ENCODE results near the gene MMP24. TPM values are rescaled to one million over a fixed set of nuclear protein-coding genes. Genes with fewer than 3 reads are reported as not detected.
"Not testable (repeated sequence)": the region's sequence is repeated elsewhere in the genome, so short reads cannot be mapped to it uniquely, and the experiment has no call there.

MMP24 gene
- total RNA-seq, 2 experiments from 2014 or later = not detected

GRCh38 chr20:35262731-35263531 lies 36.4 kb downstream of the MMP24 start:
- H3K27ac Mint-ChIP-seq, DNase-seq, H3K27me3 Mint-ChIP-seq, H3K36me3 Mint-ChIP-seq, H3K9me3 Mint-ChIP-seq, H3K4me1 Mint-ChIP-seq, H3K4me3 Mint-ChIP-seq: not testable (repeated sequence)

DNA sequence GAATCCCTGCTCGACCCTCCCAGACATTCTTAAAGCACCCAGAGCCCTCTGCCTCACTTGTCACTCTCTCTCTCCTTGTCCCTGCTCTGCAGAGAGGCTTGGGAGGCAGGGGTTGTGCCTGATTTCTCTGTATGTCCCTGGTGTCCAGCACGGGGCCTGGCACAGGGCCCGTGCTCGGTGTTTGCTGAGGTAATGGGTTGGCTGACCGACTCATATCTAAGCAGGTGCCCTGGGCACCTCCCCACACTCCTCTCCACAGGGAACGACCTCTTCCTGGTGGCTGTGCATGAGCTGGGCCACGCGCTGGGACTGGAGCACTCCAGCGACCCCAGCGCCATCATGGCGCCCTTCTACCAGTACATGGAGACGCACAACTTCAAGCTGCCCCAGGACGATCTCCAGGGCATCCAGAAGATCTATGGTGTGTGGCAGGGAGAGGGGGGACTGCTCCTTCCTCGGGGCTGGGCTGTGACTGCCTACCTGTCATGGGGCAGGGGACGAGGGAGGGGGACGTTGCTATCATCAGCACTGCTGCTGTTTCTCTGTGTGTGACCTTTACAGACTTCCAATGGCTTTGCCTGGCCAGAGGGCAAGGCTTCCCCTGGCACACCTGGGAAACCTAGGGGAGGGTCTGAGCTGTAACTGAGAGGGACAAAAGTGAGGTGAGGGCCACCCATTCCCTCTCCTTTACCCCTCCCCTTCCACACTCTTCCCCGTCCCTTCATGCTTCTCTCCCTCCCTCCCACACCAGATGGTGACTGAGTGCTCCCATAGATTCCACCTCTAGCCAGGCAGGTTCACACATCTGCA lies 37.2 kb downstream of the MMP24 start:
- Mint-ChIP-seq H3K4me3 (no peak overlapping the region), H3K9me3 (no peaks in the 10 kb centered on the region), H3K27ac (no peak overlapping the region), H3K36me3 (no peaks in the 10 kb centered on the region), H3K27me3 (no peaks in the 10 kb centered on the region), H3K4me1 (peaks cover 3% of the 10 kb centered on the region)
- no peak for DNase-seq

DNA sequence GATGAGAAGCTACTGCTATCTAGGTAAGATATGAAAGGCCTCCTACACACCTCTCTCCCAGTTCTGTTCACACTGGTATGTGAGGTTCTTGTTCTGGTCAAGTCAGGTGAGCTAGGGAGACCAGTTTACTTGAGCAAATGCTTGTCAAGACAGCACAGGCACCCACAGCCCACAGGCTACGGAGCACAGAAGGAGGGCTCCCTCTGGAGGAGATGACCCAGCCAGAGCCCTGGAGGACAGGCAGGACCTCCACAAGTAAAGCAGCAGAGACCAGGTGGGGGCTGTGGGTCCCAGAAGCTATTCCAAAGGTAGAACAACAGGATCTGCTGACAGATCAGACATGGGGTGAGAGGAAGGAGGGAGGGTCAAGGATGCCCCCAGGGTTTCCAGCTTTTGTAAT lies 38.3 kb downstream of the MMP24 start:
- H3K27ac Mint-ChIP-seq = no peak overlapping the region
- H3K4me1 Mint-ChIP-seq = peaks cover 3% of the 10 kb centered on the region
- H3K27me3 Mint-ChIP-seq = no peaks in the 10 kb centered on the region
- H3K36me3 Mint-ChIP-seq = peaks cover 3% of the 10 kb centered on the region
- no peak for DNase-seq
- H3K4me3 Mint-ChIP-seq = no peak overlapping the region
- H3K9me3 Mint-ChIP-seq = no peaks in the 10 kb centered on the region

GRCh38 chr20:35267092-35267491 lies 40.6 kb downstream of the MMP24 start:
- H3K9me3 Mint-ChIP-seq = no peaks in the 10 kb centered on the region
- no peak for DNase-seq
- no peak overlapping the region for H3K27ac Mint-ChIP-seq
- peaks cover 3% of the 10 kb centered on the region for H3K36me3 Mint-ChIP-seq
- H3K27me3 Mint-ChIP-seq = no peaks in the 10 kb centered on the region
- peaks cover 3% of the 10 kb centered on the region for H3K4me1 Mint-ChIP-seq
- H3K4me3 Mint-ChIP-seq = no peak overlapping the region

- peaks cover 7% of the 10 kb centered on the region for H3K4me1 Mint-ChIP-seq
- H3K9me3 Mint-ChIP-seq = no peaks in the 10 kb centered on the region
- DNase-seq = peak; percentile 55
- H3K27ac Mint-ChIP-seq = no peak overlapping the region
- no peaks in the 10 kb centered on the region for H3K27me3 Mint-ChIP-seq
- H3K36me3 Mint-ChIP-seq = peaks cover 3% of the 10 kb centered on the region
- H3K4me3 Mint-ChIP-seq = no peak overlapping the region
These were observed 42.7 kb downstream of the MMP24 start for GRCh38 chr20:35269055-35269781.

DNA sequence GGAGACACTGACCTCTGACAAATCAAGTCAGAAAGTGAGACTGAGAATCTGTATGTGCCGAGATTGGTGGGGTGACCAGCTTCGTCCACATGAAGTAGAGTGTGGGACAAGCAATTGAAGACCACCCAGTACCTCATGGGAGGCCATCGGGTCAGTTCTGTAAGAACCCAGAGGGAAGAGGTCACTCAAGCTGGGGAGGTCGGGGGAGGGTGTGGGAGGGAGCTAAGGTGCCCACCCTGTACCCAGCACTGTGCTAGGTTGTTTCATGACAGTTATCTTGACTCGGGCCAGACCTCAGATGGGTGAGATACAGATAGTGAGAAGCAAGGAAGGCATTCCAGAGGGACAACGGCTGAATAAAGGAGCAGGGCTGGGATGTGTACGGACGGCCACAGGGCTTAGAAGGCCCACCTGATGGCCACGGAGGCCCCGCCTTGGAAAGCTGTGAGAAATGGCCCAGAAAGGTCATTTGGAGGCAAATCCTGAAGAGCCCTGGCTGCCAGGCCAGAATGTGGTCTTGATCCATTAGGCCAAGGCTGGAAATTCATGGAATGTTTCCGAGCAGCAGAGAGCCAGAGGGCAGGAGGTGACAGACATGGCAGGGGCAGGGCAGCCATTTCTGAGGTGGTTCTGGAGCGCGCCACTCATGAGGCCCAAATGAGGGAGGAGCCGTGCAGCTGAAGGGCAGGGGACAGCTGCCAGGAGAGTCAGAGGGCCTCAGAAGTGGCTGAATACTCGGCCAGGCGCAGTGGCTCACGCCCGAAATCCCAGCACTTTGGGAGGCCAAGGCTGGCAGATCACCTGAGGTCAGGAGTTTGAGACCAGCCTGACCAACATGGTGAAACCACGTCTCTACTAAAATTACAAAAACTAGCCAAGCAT lies 43.8 kb downstream of the MMP24 start:
- DNase-seq = no peak
- Mint-ChIP-seq H3K36me3 (peaks cover 3% of the 10 kb centered on the region), H3K4me3 (no peak overlapping the region), H3K9me3 (no peaks in the 10 kb centered on the region), H3K27me3 (no peaks in the 10 kb centered on the region), H3K27ac (no peak overlapping the region), H3K4me1 (peaks cover 5% of the 10 kb centered on the region)

DNA sequence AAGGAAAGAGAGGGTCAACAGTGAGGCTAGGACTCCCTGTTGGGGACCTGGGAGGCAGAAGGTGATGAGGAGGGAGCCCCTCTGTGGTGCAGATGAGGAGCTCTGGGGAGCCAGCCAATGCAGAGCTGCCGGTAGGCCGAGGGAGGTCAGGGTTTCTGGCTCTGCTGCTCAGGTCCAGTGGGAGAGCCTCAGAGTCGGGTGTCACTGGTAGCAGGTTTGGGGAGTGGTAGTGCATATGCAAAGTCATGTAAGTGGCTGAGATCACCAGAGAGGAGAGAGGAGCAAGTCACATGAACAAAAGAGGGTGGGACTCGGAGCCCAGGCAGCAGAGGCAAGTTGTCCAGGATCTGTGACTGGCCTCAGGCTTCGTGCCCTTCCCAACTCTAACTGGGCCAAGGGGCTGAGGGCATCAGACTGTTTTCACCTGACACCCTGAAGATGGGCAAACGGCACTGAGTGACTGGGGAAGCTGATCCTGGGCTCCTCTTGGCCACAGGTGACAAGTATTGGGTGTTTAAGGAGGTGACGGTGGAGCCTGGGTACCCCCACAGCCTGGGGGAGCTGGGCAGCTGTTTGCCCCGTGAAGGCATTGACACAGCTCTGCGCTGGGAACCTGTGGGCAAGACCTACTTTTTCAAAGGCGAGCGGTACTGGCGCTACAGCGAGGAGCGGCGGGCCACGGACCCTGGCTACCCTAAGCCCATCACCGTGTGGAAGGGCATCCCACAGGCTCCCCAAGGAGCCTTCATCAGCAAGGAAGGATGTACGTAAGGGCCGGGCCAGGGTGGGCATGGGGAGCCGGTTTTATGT lies 44.8 kb downstream of the MMP24 start:
- Mint-ChIP-seq H3K36me3 (peaks cover 6% of the 10 kb centered on the region), H3K4me3 (no peak overlapping the region), H3K27ac (no peak overlapping the region), H3K4me1 (peaks cover 6% of the 10 kb centered on the region), H3K9me3 (no peaks in the 10 kb centered on the region), H3K27me3 (no peaks in the 10 kb centered on the region)
- DNase-seq = no peak

GRCh38 chr20:35271904-35272303 lies 45.4 kb downstream of the MMP24 start:
- H3K27ac Mint-ChIP-seq = no peak overlapping the region
- DNase-seq = no peak
- H3K27me3 Mint-ChIP-seq = no peaks in the 10 kb centered on the region
- peaks cover 6% of the 10 kb centered on the region for H3K4me1 Mint-ChIP-seq
- peaks cover 8% of the 10 kb centered on the region for H3K36me3 Mint-ChIP-seq
- no peaks in the 10 kb centered on the region for H3K9me3 Mint-ChIP-seq
- no peak overlapping the region for H3K4me3 Mint-ChIP-seq

DNA sequence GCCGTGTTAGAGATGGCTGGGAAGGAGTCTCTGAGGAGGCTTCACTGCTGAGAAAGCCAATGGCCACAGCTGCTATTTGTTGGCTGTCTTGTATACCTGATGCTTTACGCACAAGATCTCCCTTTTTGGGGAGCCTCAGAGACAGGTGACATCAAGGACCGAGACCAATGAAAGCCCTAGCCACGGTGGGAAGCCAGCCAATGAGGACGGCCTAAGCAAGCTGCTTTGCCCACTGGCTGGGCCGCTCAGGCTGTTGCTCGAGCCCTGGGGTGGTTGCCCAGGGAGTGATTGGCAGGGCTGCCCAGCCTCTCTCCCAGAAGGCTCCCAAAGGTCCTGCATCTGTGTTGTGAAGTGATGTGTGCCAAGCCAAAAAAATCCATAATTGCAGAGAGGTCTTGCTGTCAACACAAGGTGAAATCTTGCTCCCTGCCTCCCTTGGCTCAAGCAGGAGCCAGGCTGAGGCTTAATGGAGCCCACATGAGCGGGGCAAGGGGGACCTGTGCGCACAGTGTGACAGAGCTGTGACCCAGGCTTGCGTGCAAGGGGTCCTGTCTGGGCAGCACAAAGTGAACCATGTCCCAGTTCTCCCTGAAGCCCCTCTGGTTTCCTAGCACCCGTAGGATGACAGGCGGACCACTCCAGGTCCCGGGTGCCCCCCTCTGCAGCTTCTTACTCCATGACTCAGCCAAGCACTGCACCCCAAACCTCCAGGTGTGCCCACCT lies 47.1 kb downstream of the MMP24 start:
- Mint-ChIP-seq H3K4me1 (peaks cover 12% of the 10 kb centered on the region), H3K4me3 (no peak overlapping the region), H3K27ac (no peak overlapping the region), H3K27me3 (no peaks in the 10 kb centered on the region), H3K36me3 (peaks cover 21% of the 10 kb centered on the region), H3K9me3 (no peaks in the 10 kb centered on the region)
- DNase-seq = no peak

- Mint-ChIP-seq H3K27ac (no peak overlapping the region), H3K9me3 (no peaks in the 10 kb centered on the region), H3K4me1 (peaks cover 15% of the 10 kb centered on the region), H3K4me3 (no peak overlapping the region), H3K27me3 (no peaks in the 10 kb centered on the region), H3K36me3 (peaks cover 22% of the 10 kb centered on the region)
- no peak for DNase-seq
These were observed 47.9 kb downstream of the MMP24 start for GRCh38 chr20:35274172-35275092.

GRCh38 chr20:35275741-35276251 lies 49.3 kb downstream of the MMP24 start:
- Mint-ChIP-seq H3K27me3 (no peaks in the 10 kb centered on the region), H3K9me3 (no peaks in the 10 kb centered on the region), H3K4me3 (peak overlapping the region; percentile 96), H3K27ac (peak overlapping the region; percentile 94), H3K36me3 (peaks cover 28% of the 10 kb centered on the region), H3K4me1 (peaks cover 20% of the 10 kb centered on the region)
- DNase-seq = no peak

DNA sequence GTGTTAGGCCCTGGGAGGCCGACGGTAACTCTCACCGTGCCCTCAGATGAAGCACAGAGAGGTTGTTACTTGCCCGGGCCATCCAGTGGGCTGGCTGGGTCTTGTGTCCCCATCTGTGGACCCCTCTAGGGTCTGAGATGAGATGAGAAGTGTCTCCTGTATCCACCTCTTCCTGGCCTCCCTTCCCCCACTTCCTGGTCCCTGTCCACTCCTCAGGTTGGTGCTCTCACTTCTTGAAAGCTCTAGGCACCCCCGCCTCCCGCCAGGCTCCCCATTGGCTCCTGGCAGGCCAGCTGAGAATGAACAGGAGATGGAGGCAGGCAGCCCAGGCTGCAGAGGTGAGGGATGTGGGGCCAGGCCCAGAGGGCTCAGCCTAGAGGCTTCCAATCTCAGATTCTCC lies 49.9 kb downstream of the MMP24 start:
- DNase-seq = no peak
- Mint-ChIP-seq H3K4me1 (peaks cover 20% of the 10 kb centered on the region), H3K4me3 (peak overlapping the region; percentile 96), H3K9me3 (no peaks in the 10 kb centered on the region), H3K36me3 (peaks cover 29% of the 10 kb centered on the region), H3K27ac (peak overlapping the region; percentile 94), H3K27me3 (no peaks in the 10 kb centered on the region)

Data from activated naive CD8-positive, alpha-beta T cell treated with anti-CD3 and anti-CD28 coated beads for 36 hours (primary cell).